Erythroblast (primary cell): ENCODE data around the gene NTN1.

Source experiments
- GATA1 ChIP-seq: IDR thresholded peaks from 2 replicates; pipeline ENCODE4 v1.6.1; 2011; ENCODE audit warnings: low read depth, mild to moderate bottlenecking, control low read depth, low read length, moderate library complexity
- POLR2A ChIP-seq: IDR thresholded peaks from 2 replicates; pipeline ENCODE4 v1.6.1; 2011; ENCODE audit warnings: mild to moderate bottlenecking, low read length

DNA sequence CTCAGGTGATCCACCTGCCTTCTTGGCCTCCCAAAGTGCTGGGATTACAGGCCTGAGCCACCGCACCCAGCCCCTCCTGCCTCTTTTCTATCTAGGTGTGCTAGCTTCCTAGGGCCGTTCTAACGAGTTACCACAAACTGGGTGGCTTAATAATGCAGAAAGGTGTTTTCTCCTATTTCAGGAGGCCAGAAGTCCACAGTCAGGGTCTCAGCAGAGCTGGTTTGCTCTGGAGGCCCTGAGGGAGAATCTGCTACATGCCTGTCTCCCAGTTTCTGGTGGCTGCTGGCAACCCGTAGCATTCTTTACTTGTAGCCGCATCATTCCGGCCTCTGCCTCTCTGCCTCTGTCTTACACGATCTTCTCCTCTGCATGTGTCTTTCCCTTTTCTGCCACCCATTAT, 89.2 kb downstream of the NTN1 start:
- TF ChIP-seq POLR2A, result no peak
- TF ChIP-seq GATA1, result no peak
